ENCODE data around the gene FMO1. TPM values are rescaled to one million over a fixed set of nuclear protein-coding genes. Genes with fewer than 3 reads are reported as not detected.

Gene FMO1
- polyA plus RNA-seq, 2 of the 4 experiments (the other 2 are of a cell fraction), result not detected

- Histone ChIP-seq H3K4me1 (no peaks in the 10 kb centered on the region), H3K4me3 (no peak overlapping the region), H3K4me2 (no peak overlapping the region), H3K27ac (no peak overlapping the region), H3K9me3 (no peaks in the 10 kb centered on the region)
- WGBS (ENCODE audit: missing lambda C conversion rate), result 31% methylated on average over 3 of the region's 3 CpGs
- ChIA-PET CTCF (no interaction called here), POLR2A (no interaction called here)
- FAIRE-seq (no peak), ATAC-seq (no peak), DNase-seq (ENCODE audit: low read depth in 1 of 2, low spot score in 1 of 2) (no peak)
- no peak for TF ChIP-seq RARB (CRISPR knock-in tag; IDR thresholded peaks at IDR 0.05)
- TF ChIP-seq NFE2L2 (conservative IDR thresholded peaks at IDR 0.05; ENCODE audit: low read length), result no peak
- TF ChIP-seq HOXB5 (CRISPR knock-in tag; IDR thresholded peaks at IDR 0.05), result no peak
- TF ChIP-seq ESRRA (IDR thresholded peaks at IDR 0.05; ENCODE audit: borderline replicate concordance, low read length), result no peak
- TF ChIP-seq FOSL2 (IDR thresholded peaks at IDR 0.05), result no peak
- no peak for TF ChIP-seq FOSL2 (CRISPR knock-in tag; IDR thresholded peaks at IDR 0.05)
- TF ChIP-seq SMC3 (IDR thresholded peaks at IDR 0.05), result no peak
- no peak for TF ChIP-seq FOXS1 (CRISPR knock-in tag; IDR thresholded peaks at IDR 0.05)
- TF ChIP-seq EP300 (IDR thresholded peaks at IDR 0.05), result no peak
- TF ChIP-seq CHD2 (IDR thresholded peaks at IDR 0.05; ENCODE audit: low read length, partially characterized antibody), result no peak
- TF ChIP-seq RNF2 (IDR thresholded peaks at IDR 0.05; ENCODE audit: borderline replicate concordance, low read depth), result no peak
- TF ChIP-seq HOXA7 (CRISPR knock-in tag; IDR thresholded peaks at IDR 0.05), result no peak
- TF ChIP-seq RCOR1 (IDR thresholded peaks at IDR 0.05; ENCODE audit: low read depth, low read length), result no peak
- no peak for TF ChIP-seq CBX8 (IDR thresholded peaks at IDR 0.05)
- TF ChIP-seq TFCP2L1 (CRISPR knock-in tag; IDR thresholded peaks at IDR 0.05), result no peak
- no peak for TF ChIP-seq NPAS2 (CRISPR knock-in tag; IDR thresholded peaks at IDR 0.05; ENCODE audit: borderline replicate concordance)
- TF ChIP-seq E2F6 (IDR thresholded peaks at IDR 0.05; ENCODE audit: borderline replicate concordance, low read depth), result no peak
- TF ChIP-seq CHD4 (IDR thresholded peaks at IDR 0.05; ENCODE audit: borderline replicate concordance), result no peak
- TF ChIP-seq KDM5A (IDR thresholded peaks at IDR 0.05), result no peak
Measured at GRCh38 chr1:171279678-171280077, 31.4 kb downstream of the FMO1 start.

- Histone ChIP-seq H3K4me3 (no peak overlapping the region), H3K4me2 (no peak overlapping the region), H3K9me3 (no peaks in the 10 kb centered on the region), H3K27ac (no peak overlapping the region), H3K4me1 (no peaks in the 10 kb centered on the region)
- 23% methylated on average over 7 of the region's 7 CpGs for WGBS (ENCODE audit: missing lambda C conversion rate)
- ChIA-PET CTCF (no interaction called here), POLR2A (no interaction called here)
- no peak for FAIRE-seq
- no peak for ATAC-seq
- no peak for TF ChIP-seq KDM1A (IDR thresholded peaks at IDR 0.05; ENCODE audit: low read depth)
- no peak for TF ChIP-seq PHF8 (IDR thresholded peaks at IDR 0.05; ENCODE audit: borderline replicate concordance, low read depth)
- TF ChIP-seq GATA3 (IDR thresholded peaks at IDR 0.05; ENCODE audit: borderline replicate concordance), result no peak
- no peak for TF ChIP-seq BHLHE40 (IDR thresholded peaks at IDR 0.05; ENCODE audit: low read depth, low read length)
- TF ChIP-seq HOXB5 (CRISPR knock-in tag; IDR thresholded peaks at IDR 0.05), result no peak
- no peak for TF ChIP-seq ZNF302 (CRISPR knock-in tag; IDR thresholded peaks at IDR 0.05)
- no peak for TF ChIP-seq ESRRA (IDR thresholded peaks at IDR 0.05; ENCODE audit: borderline replicate concordance, low read length)
- TF ChIP-seq JUN (IDR thresholded peaks at IDR 0.05), result no peak
- no peak for TF ChIP-seq E2F6 (IDR thresholded peaks at IDR 0.05; ENCODE audit: borderline replicate concordance, low read depth)
- no peak for TF ChIP-seq FOXS1 (CRISPR knock-in tag; IDR thresholded peaks at IDR 0.05)
- TF ChIP-seq HMGXB4 (CRISPR knock-in tag; IDR thresholded peaks at IDR 0.05; ENCODE audit: borderline replicate concordance), result no peak
- no peak for TF ChIP-seq HES2 (IDR thresholded peaks at IDR 0.05)
- no peak for TF ChIP-seq FOSL2 (IDR thresholded peaks at IDR 0.05)
- no peak for TF ChIP-seq FOSL2 (CRISPR knock-in tag; IDR thresholded peaks at IDR 0.05)
- no peak for TF ChIP-seq TP53 (CRISPR knock-in tag; IDR thresholded peaks at IDR 0.05)
- TF ChIP-seq EHF (CRISPR knock-in tag; IDR thresholded peaks at IDR 0.05), result no peak
- TF ChIP-seq HOXA7 (CRISPR knock-in tag; IDR thresholded peaks at IDR 0.05), result no peak
- DNase-seq (ENCODE audit: low read depth in 1 of 2, low spot score in 1 of 2), result no peak
Measured at GRCh38 chr1:171280599-171280998, 32.3 kb downstream of the FMO1 start.

All from A549 (cell line).